Hippocampal formation (tissue), 2 donors: ENCODE data around the gene PHC3.
"Not testable (repeated sequence)": the region's sequence is repeated elsewhere in the genome, so short reads cannot be mapped to it uniquely, and the experiment has no call there.

ENCODE experiments used
- DNase-seq, 2 donors: peaks; one replicate each; lab custom pipeline; 2025; lab: John Stamatoyannopoulos, UW

PHC3 gene, protein sequence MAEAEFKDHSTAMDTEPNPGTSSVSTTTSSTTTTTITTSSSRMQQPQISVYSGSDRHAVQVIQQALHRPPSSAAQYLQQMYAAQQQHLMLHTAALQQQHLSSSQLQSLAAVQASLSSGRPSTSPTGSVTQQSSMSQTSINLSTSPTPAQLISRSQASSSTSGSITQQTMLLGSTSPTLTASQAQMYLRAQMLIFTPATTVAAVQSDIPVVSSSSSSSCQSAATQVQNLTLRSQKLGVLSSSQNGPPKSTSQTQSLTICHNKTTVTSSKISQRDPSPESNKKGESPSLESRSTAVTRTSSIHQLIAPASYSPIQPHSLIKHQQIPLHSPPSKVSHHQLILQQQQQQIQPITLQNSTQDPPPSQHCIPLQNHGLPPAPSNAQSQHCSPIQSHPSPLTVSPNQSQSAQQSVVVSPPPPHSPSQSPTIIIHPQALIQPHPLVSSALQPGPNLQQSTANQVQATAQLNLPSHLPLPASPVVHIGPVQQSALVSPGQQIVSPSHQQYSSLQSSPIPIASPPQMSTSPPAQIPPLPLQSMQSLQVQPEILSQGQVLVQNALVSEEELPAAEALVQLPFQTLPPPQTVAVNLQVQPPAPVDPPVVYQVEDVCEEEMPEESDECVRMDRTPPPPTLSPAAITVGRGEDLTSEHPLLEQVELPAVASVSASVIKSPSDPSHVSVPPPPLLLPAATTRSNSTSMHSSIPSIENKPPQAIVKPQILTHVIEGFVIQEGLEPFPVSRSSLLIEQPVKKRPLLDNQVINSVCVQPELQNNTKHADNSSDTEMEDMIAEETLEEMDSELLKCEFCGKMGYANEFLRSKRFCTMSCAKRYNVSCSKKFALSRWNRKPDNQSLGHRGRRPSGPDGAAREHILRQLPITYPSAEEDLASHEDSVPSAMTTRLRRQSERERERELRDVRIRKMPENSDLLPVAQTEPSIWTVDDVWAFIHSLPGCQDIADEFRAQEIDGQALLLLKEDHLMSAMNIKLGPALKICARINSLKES

DNA sequence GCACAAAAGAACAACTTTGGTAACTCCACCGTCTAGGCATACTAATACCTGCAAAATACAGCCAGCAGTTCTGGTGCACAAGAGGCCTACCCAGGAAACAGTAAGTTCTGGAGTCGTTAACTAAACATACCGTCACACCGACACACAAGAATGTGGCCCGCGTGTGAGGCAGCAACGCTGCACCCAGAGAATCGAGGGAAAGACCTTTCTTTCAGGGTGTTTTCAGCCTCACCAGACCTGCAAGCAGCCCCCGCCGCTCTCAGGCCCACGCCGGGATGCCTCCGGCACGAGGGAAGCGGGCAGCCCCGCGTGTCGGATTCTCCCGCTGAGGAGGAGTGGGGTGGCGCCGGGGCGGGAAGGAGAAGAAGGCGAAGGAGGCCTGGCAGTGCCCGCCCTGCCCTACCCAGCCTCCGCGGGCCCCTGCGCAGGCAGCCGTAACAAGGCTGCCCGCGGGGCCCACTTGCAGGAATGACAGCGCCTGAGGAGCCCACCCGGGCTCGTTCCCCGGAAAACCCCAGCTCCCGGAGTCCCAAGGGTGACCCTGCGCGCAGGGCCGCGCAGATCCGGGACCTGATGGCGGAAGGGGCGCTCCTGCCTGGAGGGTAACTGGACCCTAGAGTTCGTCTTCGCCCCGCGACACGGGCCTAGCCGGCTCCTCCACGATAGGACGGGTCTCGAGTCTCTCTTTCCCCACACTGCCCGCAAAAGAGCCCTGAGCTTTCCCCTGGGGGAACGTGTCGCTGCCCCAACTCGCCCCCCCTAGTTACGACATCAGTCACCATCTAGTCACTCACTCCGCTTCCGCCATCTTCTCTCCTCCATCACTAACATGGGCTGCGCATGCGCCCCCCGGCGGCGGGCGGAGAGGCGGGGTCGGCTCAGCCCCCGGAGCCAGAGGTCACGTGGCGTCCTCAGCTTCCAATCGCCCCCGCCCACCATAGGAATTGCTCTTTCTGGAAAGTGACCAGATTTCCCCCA is at the start of gene PHC3:
Gene PHC3 (minus strand): TSS at position 826 of the 978 bp plus-strand sequence. CDS start 18 bp downstream, at position 808.
- DNase-seq: peak; percentile 90 to 95

DNA sequence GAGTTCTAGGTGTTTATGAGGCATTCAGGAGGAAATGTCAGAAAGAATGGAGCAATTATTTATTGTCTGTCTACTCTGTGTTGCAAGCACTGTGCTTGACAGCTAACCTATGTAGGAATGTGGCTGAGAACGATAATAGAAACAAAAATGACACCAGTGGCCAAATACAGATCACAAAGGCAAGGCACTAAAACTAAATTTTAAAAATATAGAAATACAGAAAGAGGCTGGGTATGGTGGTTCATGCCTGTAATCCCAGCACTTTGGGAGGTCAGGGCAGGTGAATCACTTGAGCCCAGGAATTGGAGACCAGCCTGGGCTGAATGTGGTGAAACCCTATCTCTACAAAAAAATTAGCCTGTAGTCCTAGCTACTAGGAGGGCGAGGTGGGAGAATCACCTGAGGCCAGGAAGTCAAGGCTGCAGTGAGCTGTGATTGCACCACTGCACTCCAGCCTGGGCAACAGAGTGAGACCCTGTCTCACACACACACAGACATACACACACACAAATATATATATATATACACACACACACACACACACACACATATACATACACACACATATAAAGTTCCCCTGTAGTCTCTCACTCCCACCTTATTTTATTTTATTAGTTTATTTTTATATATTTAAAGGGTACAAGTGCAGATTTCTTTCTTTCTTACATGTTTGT is 46.7 kb upstream of the PHC3 start:
- DNase-seq: no peak

- no peak for DNase-seq
Observed at GRCh38 chr3:170226426-170226960, 45.0 kb upstream of the PHC3 start.

GRCh38 chr3:170225166-170225565 is 43.6 kb upstream of the PHC3 start:
- DNase-seq: no peak

GRCh38 chr3:170222647-170223541 is 41.4 kb upstream of the PHC3 start:
- DNase-seq: peak; percentile 5 to 48

- DNase-seq: peak; percentile 94
Observed at GRCh38 chr3:170221924-170222646, 40.6 kb upstream of the PHC3 start, which contains the start of gene PRKCI. Gene PRKCI, plus strand, starts transcription at chr3:170222424. Its CDS starts 246 bp downstream, at chr3:170222670.

DNA sequence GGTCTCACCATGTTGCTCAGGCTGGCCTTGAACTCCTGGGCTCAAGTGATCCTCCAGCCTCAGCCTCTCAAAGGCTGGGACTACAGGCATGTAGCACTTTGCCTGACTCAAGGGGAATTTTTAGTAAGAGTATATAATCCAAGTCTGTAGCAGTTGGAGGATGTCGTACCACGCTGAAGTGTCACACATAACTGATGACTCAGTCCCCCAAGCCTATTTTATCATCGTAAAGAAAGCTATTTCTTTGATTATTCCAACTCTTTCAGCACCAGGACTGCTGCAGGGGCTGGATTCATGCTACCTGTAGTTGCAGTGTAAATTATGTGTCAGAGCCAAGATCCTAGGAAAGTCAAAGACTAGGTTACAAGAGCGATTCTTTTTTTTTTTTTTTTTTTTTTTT is 39.3 kb upstream of the PHC3 start:
- DNase-seq: no peak

DNA sequence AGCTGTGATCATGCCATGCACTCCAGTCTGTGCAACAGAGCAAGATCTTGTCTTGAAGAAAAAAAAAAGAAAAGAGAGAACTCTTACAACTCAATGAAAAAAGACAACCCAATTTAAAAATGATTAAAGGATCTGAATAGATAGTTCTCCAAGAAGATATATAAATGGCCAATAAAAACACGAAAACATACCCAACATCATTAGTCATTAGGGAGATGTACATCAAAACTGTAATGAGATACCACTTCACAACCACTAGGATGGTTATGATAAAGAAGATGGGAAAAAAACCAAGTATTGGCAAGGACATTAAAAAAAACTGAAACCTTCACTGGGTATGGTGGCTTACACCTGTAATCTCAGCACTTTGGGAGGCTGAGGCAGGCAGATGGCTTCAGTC is 38.3 kb upstream of the PHC3 start:
- DNase-seq: no peak

DNA sequence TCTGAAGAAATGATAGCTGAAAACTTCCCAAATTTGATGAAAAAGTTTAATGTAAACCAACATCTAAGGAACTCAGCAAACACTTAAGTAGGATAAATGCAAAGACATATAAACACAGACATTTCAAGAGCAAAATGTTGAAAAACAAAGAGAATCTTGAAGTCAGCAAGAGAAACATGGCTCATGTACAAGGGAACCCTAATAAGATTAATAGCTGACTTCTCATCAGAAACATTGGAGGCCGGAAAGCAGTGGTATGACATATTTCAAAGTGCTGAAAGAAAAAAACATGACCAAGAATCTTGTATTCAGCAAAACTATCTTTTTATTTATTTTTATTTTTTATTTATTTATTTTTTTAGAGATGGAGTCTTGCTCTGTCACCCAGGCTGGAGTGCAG is 30.1 kb upstream of the PHC3 start:
- no peak for DNase-seq

DNA sequence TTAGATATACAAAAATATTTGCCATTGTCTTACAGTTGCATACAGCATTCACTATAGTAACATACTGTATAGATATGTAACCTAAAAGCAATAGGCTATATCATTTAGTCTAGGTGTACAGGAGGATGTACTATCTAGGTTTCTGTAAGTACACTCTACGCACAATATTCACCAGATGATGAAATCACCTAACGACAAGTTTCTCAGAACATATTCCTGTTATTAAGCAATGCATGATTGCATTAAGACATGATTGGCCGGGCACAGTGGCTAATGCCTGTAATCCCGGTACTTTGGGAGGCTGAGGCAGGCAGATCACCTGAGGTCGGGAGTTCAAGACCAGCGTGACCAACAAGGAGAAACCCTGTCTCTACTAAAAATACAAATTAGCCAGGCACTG is 26.2 kb upstream of the PHC3 start:
- no peak for DNase-seq

GRCh38 chr3:170206164-170206762 is 24.7 kb upstream of the PHC3 start:
- not testable (repeated sequence) for DNase-seq

- no peak for DNase-seq
Observed at GRCh38 chr3:170205302-170205701, 23.8 kb upstream of the PHC3 start.

DNA sequence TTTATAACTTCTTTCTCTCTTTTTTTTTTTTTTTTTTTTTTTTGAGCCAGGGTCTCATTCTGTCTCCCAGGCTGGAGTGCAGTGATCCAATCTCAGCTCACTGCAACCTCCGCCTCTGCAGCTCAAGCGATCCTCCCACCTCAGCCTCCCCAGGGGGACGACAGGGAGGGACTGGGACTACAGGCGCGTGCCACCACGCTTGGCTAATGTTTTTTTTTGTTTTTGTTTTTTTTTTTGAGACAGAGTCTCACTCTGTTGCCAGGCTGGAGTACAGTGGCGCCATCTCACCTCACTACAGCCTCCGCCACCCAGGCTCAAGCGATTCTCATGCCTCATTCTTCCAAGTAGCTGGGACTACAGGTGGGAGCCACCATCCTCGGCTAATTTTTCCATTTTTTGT is 23.0 kb upstream of the PHC3 start:
- DNase-seq: no peak

DNA sequence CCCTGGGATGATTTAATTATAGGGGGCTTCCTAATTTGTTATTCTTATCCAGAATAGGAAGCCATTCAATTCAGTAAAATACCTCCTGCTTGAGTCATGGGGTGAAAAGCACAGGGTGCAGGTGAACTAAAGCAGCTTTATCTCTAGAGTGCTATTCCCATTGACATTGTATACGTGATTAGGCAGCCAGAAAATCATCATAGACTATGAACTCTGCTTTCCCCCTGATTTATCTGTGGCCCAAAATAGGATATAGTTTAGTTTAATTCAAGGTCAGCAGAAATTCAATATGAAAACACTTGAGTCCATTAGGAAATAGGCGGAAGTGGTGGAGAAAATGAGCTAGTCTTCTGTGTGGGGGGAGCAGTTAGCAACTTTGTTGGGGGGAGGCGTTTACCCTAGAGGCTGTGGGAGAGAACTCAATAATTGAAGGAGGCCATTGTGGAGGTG is 22.5 kb upstream of the PHC3 start:
- no peak for DNase-seq

DNA sequence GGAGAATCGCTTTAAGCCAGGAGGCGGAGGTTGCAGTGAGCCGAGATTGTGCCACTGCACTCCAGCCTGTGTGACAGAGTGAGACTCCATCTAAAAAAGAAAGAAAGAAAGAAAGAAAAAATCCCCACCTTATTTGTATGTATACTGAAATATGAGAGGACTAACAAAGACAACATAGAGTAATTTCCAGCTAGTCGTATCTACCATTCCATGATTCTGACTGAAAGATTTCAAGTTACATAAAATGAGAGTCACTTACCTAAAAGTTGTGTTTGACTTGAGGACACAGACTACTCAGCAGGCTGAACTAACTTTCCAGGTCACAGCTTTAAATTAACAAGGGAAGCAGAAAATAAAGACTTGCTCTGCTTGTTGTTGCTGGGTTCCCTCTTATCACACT is 21.9 kb upstream of the PHC3 start:
- no peak for DNase-seq

GRCh38 chr3:170201527-170201926 is 20.0 kb upstream of the PHC3 start:
- DNase-seq: no peak

GRCh38 chr3:170200987-170201386 is 19.5 kb upstream of the PHC3 start:
- no peak for DNase-seq

GRCh38 chr3:170196833-170197232 is 15.3 kb upstream of the PHC3 start:
- no peak for DNase-seq
